H1 (cell line): Measurements from ENCODE around the gene NAAA. TPM values are rescaled to one million over a fixed set of nuclear protein-coding genes. Genes with fewer than 3 reads are reported as not detected.

Experiments used
- CTCF ChIA-PET: fragments of 300-600 bp; sonication (Branson Sonifier 250); formaldehyde crosslinking; loops from one replicate; lab custom pipeline; 2021; ENCODE audit not compliant: partially characterized antibody; lab: Charles Lee
- POLR2A ChIA-PET: fragments of 300-600 bp; sonication (Branson Sonifier 250); formaldehyde crosslinking; loops from one replicate; lab custom pipeline; 2021; ENCODE audit warnings: inconsistent platforms; ENCODE audit not compliant: partially characterized antibody; lab: Charles Lee
- DNase-seq, 2 experiments: peaks; one replicate each; pipeline versions ENCODE4 v3.0.0 to v3.0.0-alpha.2; 2010 to 2022; ENCODE audit warnings: low spot score in 2 of 2, low read depth in 1 of 2, mixed read lengths in 1 of 2
- FAIRE-seq: peaks from 2 replicates; lab custom pipeline; 2011; peaks lifted over from hg19 to GRCh38; lab: Jason Lieb, UNC
- H2AFZ ChIP-seq: 2 replicates; pipeline ENCODE4 v1.8.1; 2012; ENCODE audit warnings: low read length, inconsistent platforms
- H2AK5ac ChIP-seq: 2 replicates; pipeline ENCODE4 v1.6.1; 2013; ENCODE audit warnings: low read depth, low read length
- H2BK120ac ChIP-seq: replicated peaks from 2 replicates; pipeline ENCODE3; 2013; ENCODE audit warnings: low read depth, low read length, inconsistent platforms
- H2BK12ac ChIP-seq: 2 replicates; pipeline ENCODE4 v1.6.1; 2013; ENCODE audit warnings: low read depth, low read length
- H2BK15ac ChIP-seq: 2 replicates; pipeline ENCODE4 v1.6.1; 2013; ENCODE audit warnings: low read length
- H2BK20ac ChIP-seq: 2 replicates; pipeline ENCODE4 v1.6.1; 2013; ENCODE audit warnings: low read length
- H2BK5ac ChIP-seq: 2 replicates; pipeline ENCODE4 v1.6.1; 2013; ENCODE audit warnings: low read depth, low read length
- H3K14ac ChIP-seq: 2 replicates; pipeline ENCODE4 v1.6.1; 2013; ENCODE audit warnings: inconsistent platforms; ENCODE audit not compliant: insufficient read length
- H3K18ac ChIP-seq: 2 replicates; pipeline ENCODE4 v1.6.1; 2013; ENCODE audit warnings: low read length; ENCODE audit errors: extremely low read depth
- H3K23ac ChIP-seq: 2 replicates; pipeline ENCODE4 v1.6.1; 2013; ENCODE audit warnings: inconsistent platforms; ENCODE audit not compliant: insufficient read length
- H3K23me2 ChIP-seq: 2 replicates; pipeline ENCODE4 v1.6.1; 2013; ENCODE audit warnings: low read depth, low read length
- H3K27ac ChIP-seq: 2 replicates; pipeline ENCODE4 v1.6.1; 2011; ENCODE audit warnings: low read depth, low read length, inconsistent platforms
- H3K27me3 ChIP-seq, 4 experiments: replicated peaks in 1 of 4; 1 replicate in 1 of 4; 2 replicates in 3 of 4; pipeline versions ENCODE4 v1.6.1 to v1.8.1; 2011 to 2013; ENCODE audit warnings: low read length in 3 of 4, mild to moderate bottlenecking in 3 of 4, inconsistent platforms in 2 of 4, mixed read lengths in 2 of 4, moderate library complexity in 1 of 4; ENCODE audit not compliant: control insufficient read depth in 3 of 4, insufficient read depth in 3 of 4; ENCODE audit errors: extremely low read depth in 1 of 4
- H3K36me3 ChIP-seq, 4 experiments: 2 replicates each; pipeline versions ENCODE4 v1.6.1 to v1.8.1; 2011 to 2013; ENCODE audit warnings: mild to moderate bottlenecking in 4 of 4, low read length in 3 of 4, moderate library complexity in 2 of 4, control low read depth in 1 of 4, inconsistent platforms in 1 of 4; ENCODE audit not compliant: insufficient read depth in 4 of 4, control insufficient read depth in 2 of 4
- H3K4ac ChIP-seq: replicated peaks from 2 replicates; pipeline ENCODE3; 2013; ENCODE audit warnings: low read length, low read depth, mixed read lengths, inconsistent platforms; ENCODE audit not compliant: insufficient read length
- H3K4me1 ChIP-seq, 4 experiments: replicated peaks in 1 of 4; 1 replicate in 1 of 4; 2 replicates in 3 of 4; pipeline versions ENCODE4 v1.6.1 to v1.8.1; 2011 to 2013; ENCODE audit warnings: low read length in 3 of 4, inconsistent platforms in 2 of 4, mixed read lengths in 1 of 4; ENCODE audit not compliant: insufficient read depth in 4 of 4, control insufficient read depth in 3 of 4
- H3K4me2 ChIP-seq, 2 experiments: 2 replicates each; pipeline versions ENCODE4 v1.6.1 to v1.8.1; 2011 to 2013; ENCODE audit warnings: low read depth in 2 of 2, low read length in 2 of 2, control low read depth in 1 of 2, inconsistent platforms in 1 of 2, mild to moderate bottlenecking in 1 of 2; ENCODE audit not compliant: insufficient read depth in 1 of 2
- H3K4me3 ChIP-seq, 4 experiments: fragments of 200-600, 300-600 bp in 1 of 4; sonication (generic), shearing (Covaris generic), sonication (Bioruptor Twin) in 1 of 4; 2 replicates each; pipeline versions ENCODE4 v1.5.1 to v1.8.1; 2011 to 2016; ENCODE audit warnings: low read length in 4 of 4, low read depth in 3 of 4, control low read depth in 2 of 4, inconsistent platforms in 2 of 4, mild to moderate bottlenecking in 2 of 4, mixed read lengths in 1 of 4, moderate library complexity in 1 of 4; ENCODE audit not compliant: insufficient read depth in 2 of 4; ENCODE audit errors: extremely low read depth in 1 of 4
- H3K56ac ChIP-seq: replicated peaks from 2 replicates; pipeline ENCODE3; 2013; ENCODE audit warnings: low read depth, mild to moderate bottlenecking, mixed read lengths, low read length, inconsistent platforms; ENCODE audit not compliant: insufficient read length
- H3K79me1 ChIP-seq: 2 replicates; pipeline ENCODE4 v1.6.1; 2013; ENCODE audit warnings: low read depth, low read length, control low read depth
- H3K79me2 ChIP-seq, 2 experiments: 2 replicates each; pipeline versions ENCODE4 v1.6.1 to v1.8.1; 2012 to 2013; ENCODE audit warnings: low read length in 2 of 2, mild to moderate bottlenecking in 2 of 2, inconsistent platforms in 1 of 2; ENCODE audit not compliant: insufficient read depth in 2 of 2, control insufficient read depth in 1 of 2
- H3K9ac ChIP-seq, 4 experiments: replicated peaks in 1 of 4; 1 replicate in 1 of 4; 2 replicates in 3 of 4; pipeline versions ENCODE4 v1.6.1 to v1.8.1; 2011 to 2013; ENCODE audit warnings: low read depth in 3 of 4, low read length in 3 of 4, control low read depth in 2 of 4, mild to moderate bottlenecking in 2 of 4, moderate library complexity in 2 of 4, inconsistent platforms in 1 of 4; ENCODE audit errors: extremely low read depth in 1 of 4
- H3K9me3 ChIP-seq, 2 experiments: 2 replicates each; pipeline versions ENCODE4 v1.6.1 to v1.8.1; 2012 to 2013; ENCODE audit warnings: mild to moderate bottlenecking in 2 of 2, moderate library complexity in 2 of 2, control low read depth in 1 of 2, inconsistent platforms in 1 of 2, low read depth in 1 of 2, low read length in 1 of 2, mixed read lengths in 1 of 2; ENCODE audit not compliant: insufficient read depth in 2 of 2
- H4K20me1 ChIP-seq, 2 experiments: replicated peaks in 1 of 2; 2 replicates each; pipeline versions ENCODE3 to v1.8.1; 2011 to 2013; ENCODE audit warnings: inconsistent platforms in 2 of 2, low read length in 2 of 2, mild to moderate bottlenecking in 1 of 2; ENCODE audit not compliant: insufficient read depth in 2 of 2, control insufficient read depth in 1 of 2
- H4K5ac ChIP-seq: 2 replicates; pipeline ENCODE4 v1.6.1; 2013; ENCODE audit warnings: low read length, low read depth, mixed read lengths, inconsistent platforms; ENCODE audit not compliant: insufficient read length
- H4K8ac ChIP-seq: 2 replicates; pipeline ENCODE4 v1.8.0; 2013; ENCODE audit warnings: mild to moderate bottlenecking, moderate library complexity, low read length, inconsistent platforms; ENCODE audit not compliant: insufficient read depth; ENCODE audit errors: extremely low read depth
- H4K91ac ChIP-seq: replicated peaks from 2 replicates; pipeline ENCODE3; 2013; ENCODE audit warnings: low read length, mixed read lengths, inconsistent platforms; ENCODE audit not compliant: insufficient read length
- CHD1 ChIP-seq: IDR thresholded peaks from 2 replicates; pipeline ENCODE4 v1.6.1; 2012; ENCODE audit warnings: low read depth, low read length, improper control_type of control experiment
- EP300 ChIP-seq, 2 experiments: IDR thresholded peaks; 1 replicate in 1 of 2; 2 replicates in 1 of 2; pipeline ENCODE4 v1.6.1; 2011 to 2012; ENCODE audit warnings: low read depth in 2 of 2, low read length in 2 of 2, mild to moderate bottlenecking in 2 of 2, borderline replicate concordance in 1 of 2, inconsistent platforms in 1 of 2, moderate library complexity in 1 of 2
- GABPA ChIP-seq: IDR thresholded peaks from 2 replicates; pipeline ENCODE4 v1.6.1; 2011; ENCODE audit warnings: mild to moderate bottlenecking, low read length, moderate library complexity, borderline replicate concordance; ENCODE audit not compliant: insufficient read depth
- GTF2F1 ChIP-seq: IDR thresholded peaks from 2 replicates; pipeline ENCODE4 v1.6.1; 2012; ENCODE audit warnings: low read depth, low read length, improper control_type of control experiment, borderline replicate concordance
- JUN ChIP-seq: IDR thresholded peaks from 2 replicates; pipeline ENCODE4 v1.6.1; 2011; ENCODE audit warnings: low read depth, mild to moderate bottlenecking, improper control_type of control experiment, low read length
- POLR2A ChIP-seq, 2 experiments: IDR thresholded peaks; 1 replicate in 1 of 2; 2 replicates in 1 of 2; pipeline ENCODE4 v1.6.1; 2011; ENCODE audit warnings: low read depth in 2 of 2, low read length in 2 of 2, mild to moderate bottlenecking in 2 of 2; ENCODE audit errors: control extremely low read depth in 1 of 2
- RBBP5 ChIP-seq: IDR thresholded peaks from 2 replicates; pipeline ENCODE4 v1.7.1; 2012; ENCODE audit warnings: low read depth, mild to moderate bottlenecking, inconsistent platforms, low read length, moderate library complexity, borderline replicate concordance
- RXRA ChIP-seq: IDR thresholded peaks from 2 replicates; pipeline ENCODE4 v1.6.1; 2011; ENCODE audit warnings: low read depth, mild to moderate bottlenecking, low read length, moderate library complexity; ENCODE audit not compliant: insufficient read depth
- SIX5 ChIP-seq: IDR thresholded peaks from 2 replicates; pipeline ENCODE4 v1.6.1; 2011; ENCODE audit warnings: mild to moderate bottlenecking, low read depth, low read length
- SP1 ChIP-seq: IDR thresholded peaks from 2 replicates; pipeline ENCODE4 v1.6.1; 2011; ENCODE audit warnings: low read depth, low read length
- SRF ChIP-seq: IDR thresholded peaks from 2 replicates; pipeline ENCODE4 v1.6.1; 2011; ENCODE audit warnings: mild to moderate bottlenecking, low read depth, low read length, moderate library complexity
- WGBS, 2 experiments: shearing (Covaris generic) in 1 of 2; methylation state at CpG; one replicate each; pipeline versions ENCODE4 v1.1.6 to v1.1.7; 2013 to 2015; ENCODE audit warnings: low lambda C conversion rate in 2 of 2, mixed read lengths in 2 of 2, inconsistent platforms in 1 of 2, low coverage in 1 of 2, missing lambda C conversion rate in 1 of 2; ENCODE audit not compliant: insufficient replicate concordance in 2 of 2, insufficient coverage in 1 of 2, insufficient read length in 1 of 2; ENCODE audit errors: extremely low coverage in 1 of 2, missing lambda C conversion rate in 1 of 2; 5-methylcytosine and 5-hydroxymethylcytosine counted together
- polyA plus RNA-seq, 7 experiments: library from polyadenylated mRNA; depleted of rRNA in 3 of 7; stranded (reverse) in 5 of 7; unstranded in 2 of 7; fragments of >200 nt in 5 of 7; fragments of 200-250 nt in 2 of 7; gene quantifications; 1 replicate in 5 of 7; 2 replicates in 1 of 7; 4 replicates in 1 of 7; pipeline versions ENCODE4 v1.2.1 to v1.2.3, GENCODE V29; 2011 to 2013; ENCODE audit warnings: missing spikeins in 2 of 7, mixed read lengths in 2 of 7
- total RNA-seq: library from RNA; stranded (reverse); fragmentation: NEBNext Ultra II Directional; extraction: Animal tissue kit (Norgen Biotek cat#: 25700); gene quantifications from 2 replicates; pipeline ENCODE4 v1.2.1, GENCODE V29; 2021
- TF ChIP-seq, protein P1 (sequence below): IDR thresholded peaks from 2 replicates; pipeline ENCODE4 v1.6.1; 2012; ENCODE audit warnings: inconsistent platforms

The NAAA gene
- total and polyA plus RNA-seq, 2 of the 8 experiments (the other 6 are each of a cell fraction or from before 2014, with no cell fraction given) = 9.4 to 12.5 TPM

- TF ChIP-seq RXRA (no peak), GTF2F1 (no peak), JUN (no peak), CHD1 (no peak), GABPA (no peak), RBBP5 (no peak), POLR2A (IDR thresholded peaks at IDR 0.05; ENCODE audit: control extremely low read depth in 1 of 2, low read depth in 2 of 2, low read length in 2 of 2) (no peak), SP1 (no peak), SIX5 (no peak), SRF (no peak), EP300 (IDR thresholded peaks at IDR 0.05; ENCODE audit: borderline replicate concordance in 1 of 2, low read depth in 2 of 2, low read length in 2 of 2) (no peak)
- TF ChIP-seq, protein P1, sequence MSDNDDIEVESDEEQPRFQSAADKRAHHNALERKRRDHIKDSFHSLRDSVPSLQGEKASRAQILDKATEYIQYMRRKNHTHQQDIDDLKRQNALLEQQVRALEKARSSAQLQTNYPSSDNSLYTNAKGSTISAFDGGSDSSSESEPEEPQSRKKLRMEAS = no peak
- Histone ChIP-seq H2BK120ac (no peak overlapping the region), H3K23me2 (no peaks in the 10 kb centered on the region), H4K91ac (no peak overlapping the region), H2BK15ac (no peak overlapping the region), H3K4me3 (no peak overlapping the region), H3K56ac (no peak overlapping the region), H2BK12ac (no peak overlapping the region), H2BK20ac (no peak overlapping the region), H3K14ac (no peak overlapping the region), H3K9me3 (no peaks in the 10 kb centered on the region), H3K18ac (no peak overlapping the region), H3K23ac (no peak overlapping the region), H3K79me2 (no peaks in the 10 kb centered on the region), H4K8ac (no peak overlapping the region), H4K20me1 (no peaks in the 10 kb centered on the region), H4K5ac (no peak overlapping the region), H3K36me3 (no peaks in the 10 kb centered on the region), H2AFZ (no peak overlapping the region), H3K9ac (peak overlapping the region in 1 of 4 experiments; percentile 34; a peak in 1 of 7 replicates), H3K4ac (no peak overlapping the region), H3K27ac (no peak overlapping the region), H3K4me1 (no peaks in the 10 kb centered on the region), H3K27me3 (no peaks in the 10 kb centered on the region), H2BK5ac (no peak overlapping the region), H3K79me1 (no peaks in the 10 kb centered on the region; the same call in 1 of the 2 replicates), H3K4me2 (no peak overlapping the region), H2AK5ac (no peak overlapping the region)
- ChIA-PET CTCF (interaction anchor here (0.6 to 1.8 kb wide), 7 partner anchors 9 to 49 kb away, joined by 3 to 8 read pairs (median 4); no protein-coding TSS in a partner anchor), POLR2A (interaction anchor here (1.5 kb wide), 1 partner anchor 12 kb away, joined by 3 read pairs; no protein-coding TSS in a partner anchor)
- DNase-seq (no peak), FAIRE-seq (no peak)
- 87% methylated on average over 3 of the region's 3 CpGs; no CpG with 5 or more reads in 1 of the 2 experiments for WGBS, 2 experiments
These were observed 73.7 kb downstream of the NAAA start for GRCh38 chr4:75867130-75867529.
